Liver (tissue), 9 donors: Measurements from ENCODE around the gene PDPN. TPM values are rescaled to one million over a fixed set of nuclear protein-coding genes. Genes with fewer than 3 reads are reported as not detected.

Experiments
- DNase-seq: peaks from one replicate; pipeline ENCODE4 v3.0.0-alpha.2; 2017; ENCODE audit warnings: low spot score
- H3K27ac ChIP-seq, 2 donors: one replicate each; pipeline ENCODE4 v1.7.0; 2013; ENCODE audit warnings: inconsistent platforms in 2 of 2, low read length in 2 of 2, control low read depth in 1 of 2, low read depth in 1 of 2, mild to moderate bottlenecking in 1 of 2
- H3K27me3 ChIP-seq, 4 donors: one replicate each; pipeline versions ENCODE4 v1.6.1 to v1.7.0; 2013; ENCODE audit warnings: low read length in 3 of 4, inconsistent platforms in 1 of 4, mild to moderate bottlenecking in 1 of 4, moderate library complexity in 1 of 4; ENCODE audit not compliant: control insufficient read depth in 4 of 4, insufficient read depth in 4 of 4
- H3K36me3 ChIP-seq, 4 donors: one replicate each; pipeline versions ENCODE4 v1.6.1 to v1.7.0; 2013; ENCODE audit warnings: low read length in 3 of 4, mild to moderate bottlenecking in 3 of 4, low read depth in 1 of 4, moderate library complexity in 1 of 4; ENCODE audit not compliant: control insufficient read depth in 4 of 4, insufficient read depth in 3 of 4
- H3K4me1 ChIP-seq, 4 donors: one replicate each; pipeline versions ENCODE4 v1.6.1 to v1.7.0; 2013; ENCODE audit warnings: low read length in 3 of 4, mild to moderate bottlenecking in 3 of 4, moderate library complexity in 1 of 4; ENCODE audit not compliant: control insufficient read depth in 4 of 4, insufficient read depth in 4 of 4
- H3K4me3 ChIP-seq, 3 donors: one replicate each; pipeline versions ENCODE4 v1.6.1 to v1.7.0; 2013; ENCODE audit warnings: low read length in 3 of 3, control low read depth in 1 of 3, low read depth in 1 of 3, mild to moderate bottlenecking in 1 of 3
- H3K9ac ChIP-seq, 2 donors: one replicate each; pipeline ENCODE4 v1.7.0; 2013; ENCODE audit warnings: low read length in 2 of 2, mild to moderate bottlenecking in 2 of 2, moderate library complexity in 2 of 2, control low read depth in 1 of 2, low read depth in 1 of 2
- H3K9me3 ChIP-seq, 4 donors: one replicate each; pipeline versions ENCODE4 v1.6.1 to v1.7.0; 2013; ENCODE audit warnings: low read length in 3 of 4; ENCODE audit not compliant: control insufficient read depth in 4 of 4
- EGR1 ChIP-seq, 2 donors: IDR thresholded peaks; 2 replicates each; pipeline ENCODE4 v1.6.1; 2016 to 2018; ENCODE audit warnings: antibody characterized with exemption in 2 of 2, low read depth in 2 of 2
- FOXA1 ChIP-seq: IDR thresholded peaks from 2 replicates; pipeline ENCODE4 v1.6.1; 2016; ENCODE audit warnings: antibody characterized with exemption
- FOXA2 ChIP-seq: IDR thresholded peaks from 2 replicates; pipeline ENCODE4 v1.6.1; 2016; ENCODE audit warnings: antibody characterized with exemption
- GABPA ChIP-seq, 2 donors: IDR thresholded peaks in 1 of 2; conservative IDR thresholded peaks in 1 of 2; 2 replicates each; pipeline ENCODE4 v1.6.1; 2016; ENCODE audit warnings: antibody characterized with exemption in 2 of 2, mild to moderate bottlenecking in 1 of 2, moderate library complexity in 1 of 2
- HNF4A ChIP-seq, 2 donors: conservative IDR thresholded peaks; 2 replicates each; pipeline ENCODE4 v1.6.1; 2016; ENCODE audit warnings: antibody characterized with exemption in 2 of 2, mild to moderate bottlenecking in 2 of 2
- NR2F2 ChIP-seq: IDR thresholded peaks from 2 replicates; pipeline ENCODE4 v1.6.1; 2016; ENCODE audit warnings: antibody characterized with exemption
- RAD21 ChIP-seq, 2 donors: IDR thresholded peaks; 2 replicates each; pipeline ENCODE4 v1.6.1; 2016; ENCODE audit warnings: antibody characterized with exemption in 2 of 2, mild to moderate bottlenecking in 2 of 2
- RXRA ChIP-seq, 2 donors: IDR thresholded peaks; 2 replicates each; pipeline ENCODE4 v1.6.1; 2017 to 2018; ENCODE audit warnings: antibody characterized with exemption in 2 of 2, mild to moderate bottlenecking in 1 of 2
- SP1 ChIP-seq: IDR thresholded peaks from 2 replicates; pipeline ENCODE4 v1.6.1; 2018; ENCODE audit warnings: antibody characterized with exemption, mild to moderate bottlenecking
- TAF1 ChIP-seq: conservative IDR thresholded peaks from 2 replicates; pipeline ENCODE4 v1.6.1; 2016; ENCODE audit warnings: antibody characterized with exemption, mild to moderate bottlenecking
- YY1 ChIP-seq: IDR thresholded peaks from 2 replicates; pipeline ENCODE4 v1.6.1; 2016; ENCODE audit warnings: antibody characterized with exemption, mild to moderate bottlenecking
- WGBS: extraction: QIAGEN DNeasy Blood & Tissue Kit; methylation state at CpG from one replicate; pipeline ENCODE4 v1.1.7; 2013; 5-methylcytosine and 5-hydroxymethylcytosine counted together
- polyA plus RNA-seq, 2 donors: library from polyadenylated mRNA; stranded (reverse) in 1 of 2; unstranded in 1 of 2; fragments of 200-250 nt in 1 of 2; fragments of >200 nt in 1 of 2; fragmentation: Nextera tagmentation in 1 of 2; extraction: Ambion mirVana in 1 of 2; gene quantifications; one replicate each; pipeline versions ENCODE4 v1.2.1 to v1.2.3, GENCODE V29; 2013 to 2015
- total RNA-seq, 2 donors: library from RNA; depleted of rRNA; stranded (reverse); fragments of >200 nt; gene quantifications; one replicate each; pipeline ENCODE4 v1.2.3, GENCODE V29; 2014
- TF ChIP-seq, protein P1 (sequence below): fragments of 150-350 bp; IDR thresholded peaks from 2 replicates; pipeline ENCODE4 v1.5.1; 2017; ENCODE audit warnings: improper control_type of control experiment, low read depth, low read length; ENCODE audit not compliant: missing input control
- TF ChIP-seq, protein P2 (sequence below): IDR thresholded peaks from 2 replicates; pipeline ENCODE4 v1.6.1; 2016; ENCODE audit warnings: antibody characterized with exemption, mild to moderate bottlenecking
- TF ChIP-seq, protein P3 (sequence below): IDR thresholded peaks from 2 replicates; pipeline ENCODE4 v1.6.1; 2016; ENCODE audit warnings: antibody characterized with exemption
- TF ChIP-seq, protein P4 (sequence below): IDR thresholded peaks from 2 replicates; pipeline ENCODE4 v1.6.1; 2016; ENCODE audit warnings: antibody characterized with exemption
- TF ChIP-seq, protein P5 (sequence below): IDR thresholded peaks from 2 replicates; pipeline ENCODE4 v1.6.1; 2016; ENCODE audit warnings: antibody characterized with exemption
- donor health status: healthy.
- donor health status: healthy.
- donor health status: healthy.
- donor health status: healthy.
- donor health status: healthy.

The PDPN gene
- total and polyA plus RNA-seq, 4 donors: 0.09 to 0.31 (median 0.21) TPM

DNA sequence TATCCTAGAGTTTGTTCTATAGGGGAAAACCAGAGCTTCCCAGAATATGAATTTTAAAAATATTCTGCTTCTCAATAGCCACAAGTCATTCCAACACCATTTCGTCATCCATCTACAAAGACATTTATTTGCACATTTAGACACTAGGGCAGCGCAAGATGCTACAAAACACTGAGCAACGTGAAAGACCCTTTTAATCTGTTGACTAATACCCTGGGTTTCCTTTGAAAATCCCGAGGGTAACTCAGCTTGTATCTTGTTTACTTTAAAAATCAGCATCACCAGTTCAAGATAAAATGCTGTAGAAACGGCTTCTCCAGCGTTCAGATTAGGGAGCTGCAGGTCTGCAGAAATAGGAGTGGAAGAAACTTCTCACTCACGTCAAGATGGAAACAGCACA lies 13.5 kb downstream of the PDPN start:
- Histone ChIP-seq H3K27ac (no peak overlapping the region), H3K4me3 (no peak overlapping the region), H3K4me1 (no peaks in the 10 kb centered on the region), H3K9ac (no peak overlapping the region), H3K36me3 (no peaks in the 10 kb centered on the region), H3K27me3 (peaks cover 0 to 6% (median 1%) of the 10 kb centered on the region in 4 donors), H3K9me3 (no peaks in the 10 kb centered on the region)
- no peak for DNase-seq
- 40% methylated on average over 7 of the region's 7 CpGs for WGBS
- TF ChIP-seq, protein P1, sequence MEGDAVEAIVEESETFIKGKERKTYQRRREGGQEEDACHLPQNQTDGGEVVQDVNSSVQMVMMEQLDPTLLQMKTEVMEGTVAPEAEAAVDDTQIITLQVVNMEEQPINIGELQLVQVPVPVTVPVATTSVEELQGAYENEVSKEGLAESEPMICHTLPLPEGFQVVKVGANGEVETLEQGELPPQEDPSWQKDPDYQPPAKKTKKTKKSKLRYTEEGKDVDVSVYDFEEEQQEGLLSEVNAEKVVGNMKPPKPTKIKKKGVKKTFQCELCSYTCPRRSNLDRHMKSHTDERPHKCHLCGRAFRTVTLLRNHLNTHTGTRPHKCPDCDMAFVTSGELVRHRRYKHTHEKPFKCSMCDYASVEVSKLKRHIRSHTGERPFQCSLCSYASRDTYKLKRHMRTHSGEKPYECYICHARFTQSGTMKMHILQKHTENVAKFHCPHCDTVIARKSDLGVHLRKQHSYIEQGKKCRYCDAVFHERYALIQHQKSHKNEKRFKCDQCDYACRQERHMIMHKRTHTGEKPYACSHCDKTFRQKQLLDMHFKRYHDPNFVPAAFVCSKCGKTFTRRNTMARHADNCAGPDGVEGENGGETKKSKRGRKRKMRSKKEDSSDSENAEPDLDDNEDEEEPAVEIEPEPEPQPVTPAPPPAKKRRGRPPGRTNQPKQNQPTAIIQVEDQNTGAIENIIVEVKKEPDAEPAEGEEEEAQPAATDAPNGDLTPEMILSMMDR: no peak
- TF ChIP-seq, protein P2, sequence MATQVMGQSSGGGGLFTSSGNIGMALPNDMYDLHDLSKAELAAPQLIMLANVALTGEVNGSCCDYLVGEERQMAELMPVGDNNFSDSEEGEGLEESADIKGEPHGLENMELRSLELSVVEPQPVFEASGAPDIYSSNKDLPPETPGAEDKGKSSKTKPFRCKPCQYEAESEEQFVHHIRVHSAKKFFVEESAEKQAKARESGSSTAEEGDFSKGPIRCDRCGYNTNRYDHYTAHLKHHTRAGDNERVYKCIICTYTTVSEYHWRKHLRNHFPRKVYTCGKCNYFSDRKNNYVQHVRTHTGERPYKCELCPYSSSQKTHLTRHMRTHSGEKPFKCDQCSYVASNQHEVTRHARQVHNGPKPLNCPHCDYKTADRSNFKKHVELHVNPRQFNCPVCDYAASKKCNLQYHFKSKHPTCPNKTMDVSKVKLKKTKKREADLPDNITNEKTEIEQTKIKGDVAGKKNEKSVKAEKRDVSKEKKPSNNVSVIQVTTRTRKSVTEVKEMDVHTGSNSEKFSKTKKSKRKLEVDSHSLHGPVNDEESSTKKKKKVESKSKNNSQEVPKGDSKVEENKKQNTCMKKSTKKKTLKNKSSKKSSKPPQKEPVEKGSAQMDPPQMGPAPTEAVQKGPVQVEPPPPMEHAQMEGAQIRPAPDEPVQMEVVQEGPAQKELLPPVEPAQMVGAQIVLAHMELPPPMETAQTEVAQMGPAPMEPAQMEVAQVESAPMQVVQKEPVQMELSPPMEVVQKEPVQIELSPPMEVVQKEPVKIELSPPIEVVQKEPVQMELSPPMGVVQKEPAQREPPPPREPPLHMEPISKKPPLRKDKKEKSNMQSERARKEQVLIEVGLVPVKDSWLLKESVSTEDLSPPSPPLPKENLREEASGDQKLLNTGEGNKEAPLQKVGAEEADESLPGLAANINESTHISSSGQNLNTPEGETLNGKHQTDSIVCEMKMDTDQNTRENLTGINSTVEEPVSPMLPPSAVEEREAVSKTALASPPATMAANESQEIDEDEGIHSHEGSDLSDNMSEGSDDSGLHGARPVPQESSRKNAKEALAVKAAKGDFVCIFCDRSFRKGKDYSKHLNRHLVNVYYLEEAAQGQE: no peak
- TF ChIP-seq SP1 (no peak), TAF1 (no peak), YY1 (no peak), GABPA (IDR thresholded peaks at IDR 0.05 in 1 of 2, conservative IDR thresholded peaks at IDR 0.05 in 1 of 2) (no peak), RXRA (IDR thresholded peaks at IDR 0.05) (no peak), FOXA2 (no peak), EGR1 (IDR thresholded peaks at IDR 0.05; ENCODE audit: low read depth in 2 of 2) (no peak), FOXA1 (no peak), NR2F2 (no peak), HNF4A (conservative IDR thresholded peaks at IDR 0.05) (no peak), RAD21 (IDR thresholded peaks at IDR 0.05) (no peak)
- TF ChIP-seq, protein P3, sequence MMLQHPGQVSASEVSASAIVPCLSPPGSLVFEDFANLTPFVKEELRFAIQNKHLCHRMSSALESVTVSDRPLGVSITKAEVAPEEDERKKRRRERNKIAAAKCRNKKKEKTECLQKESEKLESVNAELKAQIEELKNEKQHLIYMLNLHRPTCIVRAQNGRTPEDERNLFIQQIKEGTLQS: no peak
- TF ChIP-seq, protein P4, sequence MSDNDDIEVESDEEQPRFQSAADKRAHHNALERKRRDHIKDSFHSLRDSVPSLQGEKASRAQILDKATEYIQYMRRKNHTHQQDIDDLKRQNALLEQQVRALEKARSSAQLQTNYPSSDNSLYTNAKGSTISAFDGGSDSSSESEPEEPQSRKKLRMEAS: no peak
- TF ChIP-seq, protein P5, sequence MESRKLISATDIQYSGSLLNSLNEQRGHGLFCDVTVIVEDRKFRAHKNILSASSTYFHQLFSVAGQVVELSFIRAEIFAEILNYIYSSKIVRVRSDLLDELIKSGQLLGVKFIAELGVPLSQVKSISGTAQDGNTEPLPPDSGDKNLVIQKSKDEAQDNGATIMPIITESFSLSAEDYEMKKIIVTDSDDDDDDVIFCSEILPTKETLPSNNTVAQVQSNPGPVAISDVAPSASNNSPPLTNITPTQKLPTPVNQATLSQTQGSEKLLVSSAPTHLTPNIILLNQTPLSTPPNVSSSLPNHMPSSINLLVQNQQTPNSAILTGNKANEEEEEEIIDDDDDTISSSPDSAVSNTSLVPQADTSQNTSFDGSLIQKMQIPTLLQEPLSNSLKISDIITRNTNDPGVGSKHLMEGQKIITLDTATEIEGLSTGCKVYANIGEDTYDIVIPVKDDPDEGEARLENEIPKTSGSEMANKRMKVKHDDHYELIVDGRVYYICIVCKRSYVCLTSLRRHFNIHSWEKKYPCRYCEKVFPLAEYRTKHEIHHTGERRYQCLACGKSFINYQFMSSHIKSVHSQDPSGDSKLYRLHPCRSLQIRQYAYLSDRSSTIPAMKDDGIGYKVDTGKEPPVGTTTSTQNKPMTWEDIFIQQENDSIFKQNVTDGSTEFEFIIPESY: no peak
